OCI-LY3 (cell line): ENCODE measurements around the gene PEX26.
"Not testable (repeated sequence)": the region's sequence is repeated elsewhere in the genome, so short reads cannot be mapped to it uniquely, and the experiment has no call there.

ENCODE experiments used
- CTCF ChIP-seq: fragments of 200-600, 300-600 bp; sonication (generic); IDR thresholded peaks from 2 replicates; pipeline ENCODE4 v1.5.1; 2014; ENCODE audit warnings: antibody characterized with exemption, low read length, low read depth
- EZH2phosphoT487 ChIP-seq: fragments of 200-600 bp; shearing (Covaris generic); IDR thresholded peaks from 2 replicates; pipeline ENCODE4 v1.6.1; 2018; ENCODE audit warnings: antibody characterized with exemption, mixed run types, low read depth

GRCh38 chr22:18106550-18107341 is 29.0 kb downstream of the PEX26 start:
- TF ChIP-seq CTCF, EZH2phosphoT487: not testable (repeated sequence)
